ENCODE measurements around the gene SHISA5. TPM values are rescaled to one million over a fixed set of nuclear protein-coding genes. Genes with fewer than 3 reads are reported as not detected.

Gene SHISA5
- total and polyA plus RNA-seq, 10 of the 15 experiments (the other 5 are each of a cell fraction or from before 2014, with no cell fraction given), result 17.1 to 148 (median 67.3) TPM

DNA sequence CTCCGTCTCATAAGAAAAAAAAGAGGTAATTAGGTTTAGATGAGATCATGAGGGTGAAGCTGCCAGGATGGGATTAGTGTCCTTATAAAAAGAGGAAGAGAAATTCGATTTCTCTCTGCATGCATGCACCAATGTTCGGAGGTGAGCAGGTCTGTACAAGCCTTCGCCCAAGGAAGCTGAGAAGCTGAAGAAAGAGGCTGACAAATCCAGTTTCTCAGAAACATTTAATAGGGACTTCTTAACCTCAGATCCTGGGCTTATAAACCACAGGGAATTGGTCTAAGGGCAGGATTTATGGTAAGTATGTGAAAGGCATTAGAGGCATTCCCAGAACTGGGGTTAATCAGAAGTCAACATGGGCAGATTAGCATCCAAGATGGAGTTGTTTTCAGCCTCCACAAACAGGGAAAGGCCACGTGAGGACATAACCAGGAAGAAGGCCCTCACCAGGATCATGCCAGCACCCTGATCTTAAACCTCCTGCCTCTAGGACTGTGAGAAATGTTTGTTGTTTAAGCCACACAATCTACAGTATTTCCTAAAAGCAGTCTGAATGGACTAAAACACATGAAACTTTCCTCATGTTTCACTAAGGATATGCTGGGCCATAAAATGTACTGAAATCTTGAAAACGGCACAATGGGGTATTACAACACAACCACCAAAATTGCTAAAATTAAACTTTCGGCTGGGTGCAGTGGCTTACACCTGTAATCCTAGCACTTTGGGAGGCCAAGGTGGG lies 11.3 kb downstream of the SHISA5 start:
- ChIA-PET POLR2A (interaction anchor here (0.6 to 1.2 kb wide), 3 partner anchors 14 to 19 kb away, joined by 3 to 4 read pairs (median 4); no protein-coding TSS in a partner anchor), SMC1A (ENCODE audit: uncharacterized antibody, unreplicated experiment) (interaction anchor here (0.9 to 1.1 kb wide), 3 partner anchors 57 to 92 kb away, joined by 3 read pairs; no protein-coding TSS in a partner anchor), RAD21 (ENCODE audit: unreplicated experiment) (interaction anchor here (0.8 to 0.9 kb wide), 3 partner anchors 15 to 57 kb away, joined by 3 read pairs; no protein-coding TSS in a partner anchor), CTCF (interaction anchor here (0.9 kb wide), 1 partner anchor 15 kb away, joined by 4 read pairs; no protein-coding TSS in a partner anchor)
- H3K36me3 ChIP-seq (ENCODE audit: control insufficient read depth in 2 of 2, insufficient read depth in 2 of 2, low read length in 1 of 2), result no peaks in the 10 kb centered on the region
- intact Hi-C loops (cut with micrococcal nuclease; ENCODE audit: unreplicated experiment), result no loop called here
- H3K9ac ChIP-seq (ENCODE audit: control insufficient read depth, insufficient read depth, low read length), result peak overlapping the region; percentile 40
- no peaks in the 10 kb centered on the region for H3K79me2 ChIP-seq (ENCODE audit: control insufficient read depth, insufficient read depth, low read length)
- WGBS (ENCODE audit: insufficient coverage, insufficient replicate concordance, low lambda C conversion rate, missing lambda C conversion rate), result 45% methylated on average over 7 of the region's 7 CpGs
- H3K27me3 ChIP-seq (replicated peaks in 1 of 2; ENCODE audit: control insufficient read depth in 2 of 2, insufficient read depth in 2 of 2, low read length in 1 of 2), result no peaks in the 10 kb centered on the region
- H4K20me1 ChIP-seq (ENCODE audit: control insufficient read depth, insufficient read depth), result no peaks in the 10 kb centered on the region
- no TSS peak for BruUV-seq (replicated peaks)
- TF ChIP-seq SPI1 (IDR thresholded peaks at IDR 0.05; ENCODE audit: borderline replicate concordance, insufficient read depth, low read depth, low read length) (peak; percentile 89), ZNF622 (IDR thresholded peaks at IDR 0.05) (no peak), YY1 (IDR thresholded peaks at IDR 0.05; ENCODE audit: low read depth, low read length) (0 out of 2 replicates have a peak, but pooled peaks have one; percentile 17), POLR2AphosphoS2 (IDR thresholded peaks at IDR 0.05; ENCODE audit: low read depth, low read length) (no peak), EED (IDR thresholded peaks at IDR 0.05; ENCODE audit: low read depth) (peak; percentile 77), MTA2 (IDR thresholded peaks at IDR 0.05; ENCODE audit: low read depth) (peak; percentile 47; the same call in 1 of the 2 replicates), IKZF2 (IDR thresholded peaks at IDR 0.05) (peak; percentile 69 to 70), DPF2 (IDR thresholded peaks at IDR 0.05) (no peak), SIN3A (IDR thresholded peaks at IDR 0.05; ENCODE audit: low read depth, low read length) (no peak), ATF7 (IDR thresholded peaks at IDR 0.05; ENCODE audit: low read depth) (peak; percentile 81), YBX1 (IDR thresholded peaks at IDR 0.05) (no peak), NFIC (IDR thresholded peaks at IDR 0.05; ENCODE audit: low read depth, low read length) (no peak), IKZF1 (conservative IDR thresholded peaks at IDR 0.05) (peak; percentile 61), NBN (IDR thresholded peaks at IDR 0.05) (0 out of 2 replicates have a peak, but pooled peaks have one; percentile 45)
- TF ChIP-seq, protein P1, sequence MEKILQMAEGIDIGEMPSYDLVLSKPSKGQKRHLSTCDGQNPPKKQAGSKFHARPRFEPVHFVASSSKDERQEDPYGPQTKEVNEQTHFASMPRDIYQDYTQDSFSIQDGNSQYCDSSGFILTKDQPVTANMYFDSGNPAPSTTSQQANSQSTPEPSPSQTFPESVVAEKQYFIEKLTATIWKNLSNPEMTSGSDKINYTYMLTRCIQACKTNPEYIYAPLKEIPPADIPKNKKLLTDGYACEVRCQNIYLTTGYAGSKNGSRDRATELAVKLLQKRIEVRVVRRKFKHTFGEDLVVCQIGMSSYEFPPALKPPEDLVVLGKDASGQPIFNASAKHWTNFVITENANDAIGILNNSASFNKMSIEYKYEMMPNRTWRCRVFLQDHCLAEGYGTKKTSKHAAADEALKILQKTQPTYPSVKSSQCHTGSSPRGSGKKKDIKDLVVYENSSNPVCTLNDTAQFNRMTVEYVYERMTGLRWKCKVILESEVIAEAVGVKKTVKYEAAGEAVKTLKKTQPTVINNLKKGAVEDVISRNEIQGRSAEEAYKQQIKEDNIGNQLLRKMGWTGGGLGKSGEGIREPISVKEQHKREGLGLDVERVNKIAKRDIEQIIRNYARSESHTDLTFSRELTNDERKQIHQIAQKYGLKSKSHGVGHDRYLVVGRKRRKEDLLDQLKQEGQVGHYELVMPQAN (conservative IDR thresholded peaks at IDR 0.05), result no peak
- TF ChIP-seq, protein P2, sequence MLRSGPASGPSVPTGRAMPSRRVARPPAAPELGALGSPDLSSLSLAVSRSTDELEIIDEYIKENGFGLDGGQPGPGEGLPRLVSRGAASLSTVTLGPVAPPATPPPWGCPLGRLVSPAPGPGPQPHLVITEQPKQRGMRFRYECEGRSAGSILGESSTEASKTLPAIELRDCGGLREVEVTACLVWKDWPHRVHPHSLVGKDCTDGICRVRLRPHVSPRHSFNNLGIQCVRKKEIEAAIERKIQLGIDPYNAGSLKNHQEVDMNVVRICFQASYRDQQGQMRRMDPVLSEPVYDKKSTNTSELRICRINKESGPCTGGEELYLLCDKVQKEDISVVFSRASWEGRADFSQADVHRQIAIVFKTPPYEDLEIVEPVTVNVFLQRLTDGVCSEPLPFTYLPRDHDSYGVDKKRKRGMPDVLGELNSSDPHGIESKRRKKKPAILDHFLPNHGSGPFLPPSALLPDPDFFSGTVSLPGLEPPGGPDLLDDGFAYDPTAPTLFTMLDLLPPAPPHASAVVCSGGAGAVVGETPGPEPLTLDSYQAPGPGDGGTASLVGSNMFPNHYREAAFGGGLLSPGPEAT (IDR thresholded peaks at IDR 0.05; ENCODE audit: low read depth), result peak; percentile 61
- TF ChIP-seq, protein P3, sequence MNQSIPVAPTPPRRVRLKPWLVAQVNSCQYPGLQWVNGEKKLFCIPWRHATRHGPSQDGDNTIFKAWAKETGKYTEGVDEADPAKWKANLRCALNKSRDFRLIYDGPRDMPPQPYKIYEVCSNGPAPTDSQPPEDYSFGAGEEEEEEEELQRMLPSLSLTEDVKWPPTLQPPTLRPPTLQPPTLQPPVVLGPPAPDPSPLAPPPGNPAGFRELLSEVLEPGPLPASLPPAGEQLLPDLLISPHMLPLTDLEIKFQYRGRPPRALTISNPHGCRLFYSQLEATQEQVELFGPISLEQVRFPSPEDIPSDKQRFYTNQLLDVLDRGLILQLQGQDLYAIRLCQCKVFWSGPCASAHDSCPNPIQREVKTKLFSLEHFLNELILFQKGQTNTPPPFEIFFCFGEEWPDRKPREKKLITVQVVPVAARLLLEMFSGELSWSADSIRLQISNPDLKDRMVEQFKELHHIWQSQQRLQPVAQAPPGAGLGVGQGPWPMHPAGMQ (IDR thresholded peaks at IDR 0.05; ENCODE audit: borderline replicate concordance), result no peak
- TF ChIP-seq, protein P4, sequence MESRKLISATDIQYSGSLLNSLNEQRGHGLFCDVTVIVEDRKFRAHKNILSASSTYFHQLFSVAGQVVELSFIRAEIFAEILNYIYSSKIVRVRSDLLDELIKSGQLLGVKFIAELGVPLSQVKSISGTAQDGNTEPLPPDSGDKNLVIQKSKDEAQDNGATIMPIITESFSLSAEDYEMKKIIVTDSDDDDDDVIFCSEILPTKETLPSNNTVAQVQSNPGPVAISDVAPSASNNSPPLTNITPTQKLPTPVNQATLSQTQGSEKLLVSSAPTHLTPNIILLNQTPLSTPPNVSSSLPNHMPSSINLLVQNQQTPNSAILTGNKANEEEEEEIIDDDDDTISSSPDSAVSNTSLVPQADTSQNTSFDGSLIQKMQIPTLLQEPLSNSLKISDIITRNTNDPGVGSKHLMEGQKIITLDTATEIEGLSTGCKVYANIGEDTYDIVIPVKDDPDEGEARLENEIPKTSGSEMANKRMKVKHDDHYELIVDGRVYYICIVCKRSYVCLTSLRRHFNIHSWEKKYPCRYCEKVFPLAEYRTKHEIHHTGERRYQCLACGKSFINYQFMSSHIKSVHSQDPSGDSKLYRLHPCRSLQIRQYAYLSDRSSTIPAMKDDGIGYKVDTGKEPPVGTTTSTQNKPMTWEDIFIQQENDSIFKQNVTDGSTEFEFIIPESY (IDR thresholded peaks at IDR 0.05), result no peak
- peak overlapping the region; percentile 56 for H3K27ac ChIP-seq (ENCODE audit: control insufficient read depth, insufficient read depth)
- peak overlapping the region; percentile 62 for H3K4me2 ChIP-seq (ENCODE audit: control insufficient read depth, insufficient read depth)
- FAIRE-seq (no peak), ATAC-seq (peak; percentile 94), DNase-seq (ENCODE audit: low read depth, low spot score) (no peak)
- H2AFZ ChIP-seq (ENCODE audit: control insufficient read depth, low read depth, low read length), result peak overlapping the region; percentile 90
- in situ Hi-C loops (cut with MboI), result no loop called here
- no peaks in the 10 kb centered on the region for H3K9me3 ChIP-seq (replicated peaks; ENCODE audit: control insufficient read depth, insufficient read depth, low read length)
- no peak overlapping the region for H3K4me3 ChIP-seq
- H3K4me1 ChIP-seq (ENCODE audit: control insufficient read depth, insufficient read depth, low read length), result peaks cover 8% of the 10 kb centered on the region
